ENCODE measurements around the gene OR2G3.

OR2G3 gene

GRCh38 chr1:247639381-247639981 is 34.1 kb downstream of the OR2G3 start:
- no peaks in the 10 kb centered on the region for H3K27me3 ChIP-seq (replicated peaks in 2 of 5; ENCODE audit: control insufficient read depth in 4 of 5, insufficient read depth in 5 of 5, low read length in 4 of 5)
- DNase-seq = peak; percentile 80 to 90 (median 89)
- 37% methylated on average over 42 of the region's 55 CpGs for WGBS (ENCODE audit: insufficient coverage)
- H3K36me3 ChIP-seq (ENCODE audit: control insufficient read depth in 4 of 4, insufficient read depth in 4 of 4, low read length in 3 of 4) = no peaks in the 10 kb centered on the region
- H3K4me3 ChIP-seq (ENCODE audit: control insufficient read depth in 1 of 7, extremely low read depth in 1 of 7, insufficient read depth in 4 of 7, low read depth in 2 of 7, low read length in 6 of 7) = peak overlapping the region in 5 of 7 experiments; percentile 8 to 69 (median 38)
- POLR2A ChIA-PET = no interaction called here
- H3K4me1 ChIP-seq (ENCODE audit: control extremely low read depth in 1 of 4, control insufficient read depth in 4 of 4, insufficient read depth in 4 of 4, low read length in 3 of 4) = peaks cover 3 to 24% (median 4%) of the 10 kb centered on the region in 4 experiments
- H3K9me3 ChIP-seq (ENCODE audit: control extremely low read depth in 1 of 5, control insufficient read depth in 4 of 5, insufficient read depth in 2 of 5, low read depth in 1 of 5, low read length in 4 of 5) = peaks cover 0 to 7% (median 3%) of the 10 kb centered on the region in 5 experiments
- no peak overlapping the region for H3K27ac ChIP-seq (ENCODE audit: insufficient read depth in 1 of 2, low read depth in 1 of 2, low read length in 2 of 2, poor library complexity in 1 of 2, severe bottlenecking in 2 of 2)
- CTCF ChIA-PET = interaction anchor here (1.2 kb wide), 1 partner anchor 41 kb away, joined by 5 read pairs; no protein-coding TSS in a partner anchor

DNA sequence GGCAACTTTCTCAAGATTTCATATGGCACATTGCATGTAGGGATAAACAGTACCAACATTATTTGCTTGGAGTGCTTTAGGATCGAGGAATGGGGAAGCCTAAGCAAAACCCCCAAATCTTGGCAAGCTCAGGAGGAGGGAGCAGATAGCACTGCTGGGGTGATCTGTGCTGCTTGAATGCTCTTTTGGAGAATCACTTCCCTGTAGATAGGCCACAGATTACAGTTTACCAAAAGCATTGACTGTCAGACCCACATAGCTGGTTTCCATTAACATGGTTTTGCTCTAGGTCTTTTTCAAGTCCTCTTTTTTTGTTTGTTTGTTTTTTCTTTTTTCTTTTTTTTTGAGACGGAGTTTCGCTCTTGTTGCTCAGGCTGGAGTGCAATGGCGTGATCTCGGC is 37.4 kb downstream of the OR2G3 start:
- no peak overlapping the region for H3K4me3 ChIP-seq (ENCODE audit: control insufficient read depth in 1 of 7, extremely low read depth in 1 of 7, insufficient read depth in 4 of 7, low read depth in 2 of 7, low read length in 6 of 7)
- POLR2A ChIA-PET = no interaction called here
- CTCF ChIA-PET = no interaction called here
- no peaks in the 10 kb centered on the region for H3K36me3 ChIP-seq (ENCODE audit: control insufficient read depth in 4 of 4, insufficient read depth in 4 of 4, low read length in 3 of 4)
- peaks cover 0 to 3% (median 0%) of the 10 kb centered on the region in 5 experiments for H3K9me3 ChIP-seq (ENCODE audit: control extremely low read depth in 1 of 5, control insufficient read depth in 4 of 5, insufficient read depth in 2 of 5, low read depth in 1 of 5, low read length in 4 of 5)
- 88% methylated on average over 3 of the region's 5 CpGs for WGBS (ENCODE audit: insufficient coverage)
- H3K27ac ChIP-seq (ENCODE audit: insufficient read depth in 1 of 2, low read depth in 1 of 2, low read length in 2 of 2, poor library complexity in 1 of 2, severe bottlenecking in 2 of 2) = no peak overlapping the region
- H3K27me3 ChIP-seq (replicated peaks in 2 of 5; ENCODE audit: control insufficient read depth in 4 of 5, insufficient read depth in 5 of 5, low read length in 4 of 5) = no peaks in the 10 kb centered on the region
- DNase-seq = no peak
- H3K4me1 ChIP-seq (ENCODE audit: control extremely low read depth in 1 of 4, control insufficient read depth in 4 of 4, insufficient read depth in 4 of 4, low read length in 3 of 4) = peaks cover 3 to 26% (median 4%) of the 10 kb centered on the region in 4 experiments

- peak in 2 of 3 donors; percentile 48 to 64 for DNase-seq
- POLR2A ChIA-PET = no interaction called here
- Histone ChIP-seq H3K27me3 (replicated peaks in 2 of 5; ENCODE audit: control insufficient read depth in 4 of 5, insufficient read depth in 5 of 5, low read length in 4 of 5) (no peaks in the 10 kb centered on the region), H3K4me3 (ENCODE audit: control insufficient read depth in 1 of 7, extremely low read depth in 1 of 7, insufficient read depth in 4 of 7, low read depth in 2 of 7, low read length in 6 of 7) (no peak overlapping the region), H3K4me1 (ENCODE audit: control extremely low read depth in 1 of 4, control insufficient read depth in 4 of 4, insufficient read depth in 4 of 4, low read length in 3 of 4) (peaks cover 0 to 12% (median 2%) of the 10 kb centered on the region in 4 experiments), H3K36me3 (ENCODE audit: control insufficient read depth in 4 of 4, insufficient read depth in 4 of 4, low read length in 3 of 4) (no peaks in the 10 kb centered on the region), H3K27ac (ENCODE audit: insufficient read depth in 1 of 2, low read depth in 1 of 2, low read length in 2 of 2, poor library complexity in 1 of 2, severe bottlenecking in 2 of 2) (no peak overlapping the region), H3K9me3 (ENCODE audit: control extremely low read depth in 1 of 5, control insufficient read depth in 4 of 5, insufficient read depth in 2 of 5, low read depth in 1 of 5, low read length in 4 of 5) (no peaks in the 10 kb centered on the region)
- CTCF ChIA-PET = no interaction called here
- WGBS (ENCODE audit: insufficient coverage) = 79% methylated on average over 3 of the region's 4 CpGs
These were observed 41.5 kb downstream of the OR2G3 start for GRCh38 chr1:247646867-247647266.

- Histone ChIP-seq H3K36me3 (ENCODE audit: control insufficient read depth in 4 of 4, insufficient read depth in 4 of 4, low read length in 3 of 4) (no peaks in the 10 kb centered on the region), H3K4me1 (ENCODE audit: control extremely low read depth in 1 of 4, control insufficient read depth in 4 of 4, insufficient read depth in 4 of 4, low read length in 3 of 4) (peaks cover 0 to 7% (median 0%) of the 10 kb centered on the region in 4 experiments), H3K4me3 (ENCODE audit: control insufficient read depth in 1 of 7, extremely low read depth in 1 of 7, insufficient read depth in 4 of 7, low read depth in 2 of 7, low read length in 6 of 7) (no peak overlapping the region), H3K9me3 (ENCODE audit: control extremely low read depth in 1 of 5, control insufficient read depth in 4 of 5, insufficient read depth in 2 of 5, low read depth in 1 of 5, low read length in 4 of 5) (no peaks in the 10 kb centered on the region), H3K27me3 (replicated peaks in 2 of 5; ENCODE audit: control insufficient read depth in 4 of 5, insufficient read depth in 5 of 5, low read length in 4 of 5) (no peaks in the 10 kb centered on the region), H3K27ac (ENCODE audit: insufficient read depth in 1 of 2, low read depth in 1 of 2, low read length in 2 of 2, poor library complexity in 1 of 2, severe bottlenecking in 2 of 2) (no peak overlapping the region)
- ChIA-PET POLR2A (no interaction called here), CTCF (interaction anchor here (1.0 to 1.2 kb wide), 2 partner anchors 11 to 13 kb away, joined by 3 to 4 read pairs; no protein-coding TSS in a partner anchor)
- DNase-seq = peak in 2 of 3 donors; percentile 53 to 55
- WGBS (ENCODE audit: insufficient coverage) = 17% methylated on average over 1 of the region's 2 CpGs
These were observed 42.5 kb downstream of the OR2G3 start for GRCh38 chr1:247647864-247648263.

GRCh38 chr1:247653040-247653439 is 47.7 kb downstream of the OR2G3 start:
- POLR2A ChIA-PET = no interaction called here
- Histone ChIP-seq H3K27ac (ENCODE audit: insufficient read depth in 1 of 2, low read depth in 1 of 2, low read length in 2 of 2, poor library complexity in 1 of 2, severe bottlenecking in 2 of 2) (no peak overlapping the region), H3K4me3 (ENCODE audit: control insufficient read depth in 1 of 7, extremely low read depth in 1 of 7, insufficient read depth in 4 of 7, low read depth in 2 of 7, low read length in 6 of 7) (no peak overlapping the region), H3K36me3 (ENCODE audit: control insufficient read depth in 4 of 4, insufficient read depth in 4 of 4, low read length in 3 of 4) (no peaks in the 10 kb centered on the region), H3K9me3 (ENCODE audit: control extremely low read depth in 1 of 5, control insufficient read depth in 4 of 5, insufficient read depth in 2 of 5, low read depth in 1 of 5, low read length in 4 of 5) (no peaks in the 10 kb centered on the region), H3K4me1 (ENCODE audit: control extremely low read depth in 1 of 4, control insufficient read depth in 4 of 4, insufficient read depth in 4 of 4, low read length in 3 of 4) (peaks cover 0 to 6% (median 0%) of the 10 kb centered on the region in 4 experiments), H3K27me3 (replicated peaks in 2 of 5; ENCODE audit: control insufficient read depth in 4 of 5, insufficient read depth in 5 of 5, low read length in 4 of 5) (no peaks in the 10 kb centered on the region)
- WGBS (ENCODE audit: insufficient coverage) = 100% methylated on average over 1 of the region's 1 CpG
- CTCF ChIA-PET = no interaction called here
- DNase-seq = no peak
